Fibroblast of lung (primary cell): ENCODE measurements around the gene AKR1C2. TPM values are rescaled to one million over a fixed set of nuclear protein-coding genes. Genes with fewer than 3 reads are reported as not detected.
"Not testable (repeated sequence)": the region's sequence is repeated elsewhere in the genome, so short reads cannot be mapped to it uniquely, and the experiment has no call there.

Experiments
- DNase-seq, 2 donors: peaks; one replicate each; pipeline versions ENCODE4 v3.0.0 to v3.0.0-alpha.2; 2010; ENCODE audit warnings: low read depth in 2 of 2
- H2AFZ ChIP-seq: 2 replicates; pipeline ENCODE4 v1.5.1; 2012; ENCODE audit warnings: low read length, control low read depth, inconsistent platforms
- H3K27ac ChIP-seq: 2 replicates; pipeline ENCODE4 v1.5.1; 2011; ENCODE audit warnings: low read length, control low read depth; ENCODE audit not compliant: insufficient read depth
- H3K27me3 ChIP-seq: 2 replicates; pipeline ENCODE4 v1.5.1; 2011; ENCODE audit warnings: mild to moderate bottlenecking, low read length; ENCODE audit not compliant: control insufficient read depth, insufficient read depth
- H3K36me3 ChIP-seq: 2 replicates; pipeline ENCODE4 v1.5.1; 2011; ENCODE audit warnings: low read length; ENCODE audit not compliant: control insufficient read depth, insufficient read depth
- H3K4me1 ChIP-seq: 2 replicates; pipeline ENCODE4 v1.5.1; 2011; ENCODE audit warnings: low read length; ENCODE audit not compliant: control insufficient read depth, insufficient read depth; ENCODE audit errors: extremely low read depth
- H3K4me2 ChIP-seq: 2 replicates; pipeline ENCODE4 v1.5.1; 2011; ENCODE audit warnings: low read length, control low read depth; ENCODE audit not compliant: insufficient read depth; ENCODE audit errors: extremely low read depth
- H3K4me3 ChIP-seq, 4 experiments: fragments of 200-600 bp in 1 of 4; sonication (generic) in 1 of 4; replicated peaks in 1 of 4; 2 replicates each; pipeline ENCODE4 v1.5.1; 2011 to 2016; ENCODE audit warnings: low read length in 4 of 4, low read depth in 3 of 4, mild to moderate bottlenecking in 3 of 4, control low read depth in 2 of 4, inconsistent platforms in 1 of 4, mixed read lengths in 1 of 4; ENCODE audit not compliant: insufficient read depth in 1 of 4; ENCODE audit errors: control extremely low read depth in 1 of 4
- H3K79me2 ChIP-seq: 2 replicates; pipeline ENCODE4 v1.5.1; 2012; ENCODE audit warnings: mild to moderate bottlenecking, low read length, inconsistent platforms; ENCODE audit not compliant: control insufficient read depth, insufficient read depth
- H3K9ac ChIP-seq: 2 replicates; pipeline ENCODE4 v1.5.1; 2011; ENCODE audit warnings: mild to moderate bottlenecking, low read length, control low read depth; ENCODE audit not compliant: insufficient read depth
- H3K9me3 ChIP-seq: 2 replicates; pipeline ENCODE4 v1.5.1; 2012; ENCODE audit warnings: low read depth, low read length; ENCODE audit not compliant: control insufficient read depth, insufficient read depth
- H4K20me1 ChIP-seq: 2 replicates; pipeline ENCODE4 v1.5.1; 2011; ENCODE audit warnings: low read length; ENCODE audit not compliant: control insufficient read depth, insufficient read depth; ENCODE audit errors: extremely low read depth
- EZH2 ChIP-seq: IDR thresholded peaks from 2 replicates; pipeline ENCODE4 v1.5.1; 2012; ENCODE audit warnings: low read length, control low read depth, mild to moderate bottlenecking; ENCODE audit errors: missing control alignments
- polyA minus RNA-seq: library from RNA; depleted of rRNA, polyadenylated mRNA; stranded (reverse); fragments of >200 nt; gene quantifications from 2 replicates; pipeline ENCODE4 v1.2.3, GENCODE V29; 2011; ENCODE audit warnings: low replicate concordance
- polyA plus RNA-seq, 2 donors: library from polyadenylated mRNA; depleted of rRNA in 1 of 2; stranded (reverse) in 1 of 2; unstranded in 1 of 2; fragments of >200 nt; gene quantifications; 2 replicates each; pipeline ENCODE4 v1.2.1, GENCODE V29; 2011 to 2012; ENCODE audit warnings: missing spikeins in 1 of 2
- total RNA-seq: library from RNA; depleted of rRNA; stranded (reverse); fragments of >200 nt; gene quantifications from 2 replicates; pipeline ENCODE4 v1.2.1, GENCODE V29; 2014
- TF ChIP-seq, protein P1 (sequence below), 2 donors: IDR thresholded peaks in 1 of 2; conservative IDR thresholded peaks in 1 of 2; 1 replicate in 1 of 2; 2 replicates in 1 of 2; pipeline ENCODE4 v1.5.1; 2011 to 2012; ENCODE audit warnings: low read length in 2 of 2, control low read depth in 1 of 2, inconsistent platforms in 1 of 2, low read depth in 1 of 2, mild to moderate bottlenecking in 1 of 2

The AKR1C2 gene
- total RNA-seq (10.6 and 13.4 TPM in 2 replicates), polyA plus RNA-seq (12.1 and 14.6 TPM in 2 replicates), polyA minus RNA-seq (6.8 and 9.7 TPM in 2 replicates)
- polyA plus RNA-seq (2012) = 10.9 and 12.2 TPM in 2 replicates

- H4K20me1 ChIP-seq, H3K4me1 ChIP-seq, H3K4me2 ChIP-seq, H3K36me3 ChIP-seq, H3K9me3 ChIP-seq, H3K27ac ChIP-seq, H3K79me2 ChIP-seq, H3K27me3 ChIP-seq, H3K9ac ChIP-seq: not testable (repeated sequence)
- H3K4me3 ChIP-seq = peak within 1 kb of the TSS in 2 of 4 experiments; percentile 39 to 55
- peak in 1 of 2 donors; percentile 32 for DNase-seq
- peak within 1 kb of the TSS; percentile 46 for H2AFZ ChIP-seq
These were observed at the start of gene AKR1C2 for GRCh38 chr10:5003127-5004029. Gene AKR1C2 (minus strand): TSS chr10:5003857. CDS start chr10:5003835, 22 bp downstream.

DNA sequence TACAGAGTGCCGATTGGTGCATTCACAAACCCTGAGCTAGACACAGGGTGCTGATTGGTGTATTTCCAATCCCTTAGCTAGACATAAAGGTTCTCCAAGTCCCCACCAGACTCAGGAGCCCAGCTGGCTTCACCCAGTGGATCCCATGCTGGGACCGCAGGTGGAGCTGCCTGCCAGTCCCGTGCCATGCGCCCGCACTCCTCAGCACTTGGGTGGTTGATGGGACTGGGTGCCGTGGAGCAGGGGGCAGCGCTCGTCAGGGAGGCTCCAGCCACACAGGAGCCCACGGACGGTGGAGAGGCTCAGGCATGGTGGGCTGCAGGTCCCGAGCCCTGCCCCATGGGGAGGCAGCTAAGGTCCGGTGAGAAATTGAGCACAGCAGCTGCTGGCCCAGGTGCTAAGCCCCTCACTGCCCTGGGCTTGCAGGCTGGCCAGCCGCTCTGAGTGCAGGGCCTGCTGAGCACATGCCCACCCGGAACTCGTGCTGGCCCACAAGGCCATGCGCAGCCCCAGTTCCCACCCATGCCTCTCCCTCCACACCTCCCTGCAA lies 49.4 kb upstream of the AKR1C2 start:
- not testable (repeated sequence) for H3K4me1 ChIP-seq, H3K9me3 ChIP-seq, H3K27me3 ChIP-seq, H2AFZ ChIP-seq, H3K4me2 ChIP-seq, H3K27ac ChIP-seq, H3K9ac ChIP-seq, H4K20me1 ChIP-seq, H3K79me2 ChIP-seq, H3K36me3 ChIP-seq, H3K4me3 ChIP-seq, DNase-seq

DNA sequence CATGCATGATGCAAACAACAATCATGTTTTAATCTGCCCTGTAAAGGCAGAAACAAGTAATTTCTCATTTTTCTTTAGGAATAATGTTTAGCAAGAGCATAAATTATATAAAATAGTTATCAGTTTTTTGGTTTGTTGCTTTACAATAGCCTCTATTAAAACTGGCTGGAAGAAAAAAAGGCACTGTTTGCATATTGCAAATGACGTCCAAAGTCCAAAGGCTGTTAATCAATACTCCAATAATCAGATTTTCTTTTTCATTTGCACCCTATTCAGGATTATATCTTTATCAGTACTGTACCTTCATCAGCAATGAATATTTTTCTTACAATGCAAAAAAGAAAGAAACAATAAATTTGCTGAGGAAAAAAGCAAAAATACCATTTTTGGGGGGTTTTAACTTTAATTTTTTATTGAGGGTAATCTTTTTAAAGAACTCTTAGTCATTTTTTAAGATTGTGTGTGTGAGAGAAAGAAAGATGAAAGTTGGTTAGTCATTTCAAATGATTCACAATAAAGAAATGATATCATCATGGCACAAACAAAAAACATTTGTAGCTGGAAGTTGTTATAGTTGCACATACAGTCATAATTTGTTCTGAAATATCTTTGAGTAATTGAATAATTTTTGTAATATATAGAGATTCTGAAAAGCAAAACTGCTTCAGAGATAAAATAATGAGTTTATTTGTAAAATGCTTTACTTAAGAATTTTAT lies 44.4 kb upstream of the AKR1C2 start:
- no peak overlapping the region for H3K27ac ChIP-seq
- TF ChIP-seq, protein P1, sequence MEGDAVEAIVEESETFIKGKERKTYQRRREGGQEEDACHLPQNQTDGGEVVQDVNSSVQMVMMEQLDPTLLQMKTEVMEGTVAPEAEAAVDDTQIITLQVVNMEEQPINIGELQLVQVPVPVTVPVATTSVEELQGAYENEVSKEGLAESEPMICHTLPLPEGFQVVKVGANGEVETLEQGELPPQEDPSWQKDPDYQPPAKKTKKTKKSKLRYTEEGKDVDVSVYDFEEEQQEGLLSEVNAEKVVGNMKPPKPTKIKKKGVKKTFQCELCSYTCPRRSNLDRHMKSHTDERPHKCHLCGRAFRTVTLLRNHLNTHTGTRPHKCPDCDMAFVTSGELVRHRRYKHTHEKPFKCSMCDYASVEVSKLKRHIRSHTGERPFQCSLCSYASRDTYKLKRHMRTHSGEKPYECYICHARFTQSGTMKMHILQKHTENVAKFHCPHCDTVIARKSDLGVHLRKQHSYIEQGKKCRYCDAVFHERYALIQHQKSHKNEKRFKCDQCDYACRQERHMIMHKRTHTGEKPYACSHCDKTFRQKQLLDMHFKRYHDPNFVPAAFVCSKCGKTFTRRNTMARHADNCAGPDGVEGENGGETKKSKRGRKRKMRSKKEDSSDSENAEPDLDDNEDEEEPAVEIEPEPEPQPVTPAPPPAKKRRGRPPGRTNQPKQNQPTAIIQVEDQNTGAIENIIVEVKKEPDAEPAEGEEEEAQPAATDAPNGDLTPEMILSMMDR (conservative IDR thresholded peaks at IDR 0.05 in 1 of 2, IDR thresholded peaks at IDR 0.05 in 1 of 2; ENCODE audit: low read depth in 1 of 2, low read length in 2 of 2) = no peak
- TF ChIP-seq EZH2 = no peak
- no peaks in the 10 kb centered on the region for H3K79me2 ChIP-seq
- H4K20me1 ChIP-seq = no peaks in the 10 kb centered on the region
- H3K36me3 ChIP-seq = no peaks in the 10 kb centered on the region
- peak in 1 of 2 donors; percentile 19 for DNase-seq
- H3K4me1 ChIP-seq = no peaks in the 10 kb centered on the region
- H2AFZ ChIP-seq = no peak overlapping the region
- no peak overlapping the region for H3K4me2 ChIP-seq
- no peak overlapping the region for H3K9ac ChIP-seq
- H3K27me3 ChIP-seq = no peaks in the 10 kb centered on the region
- no peaks in the 10 kb centered on the region for H3K9me3 ChIP-seq
- H3K4me3 ChIP-seq = no peak overlapping the region

DNA sequence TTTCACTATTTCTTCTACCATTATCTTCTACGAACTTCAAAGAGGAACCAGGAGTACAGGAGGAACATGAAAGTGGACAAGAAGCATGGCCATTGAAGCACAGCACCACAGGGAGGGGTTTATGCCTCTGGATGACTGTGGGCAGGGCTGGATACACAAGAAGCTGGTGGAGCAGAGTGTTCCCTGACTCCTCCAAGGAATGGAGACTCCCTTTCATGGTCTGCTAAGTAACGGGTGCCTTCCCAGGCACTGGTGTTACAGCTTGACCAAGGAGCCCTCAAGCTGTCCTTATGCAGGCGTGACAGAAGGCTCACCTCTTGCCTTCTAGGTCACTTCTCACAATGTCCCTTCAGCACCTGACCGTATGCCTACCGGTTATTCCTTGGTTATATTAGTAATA lies 43.4 kb upstream of the AKR1C2 start:
- H3K79me2 ChIP-seq, DNase-seq, H3K27ac ChIP-seq, H3K4me1 ChIP-seq, H4K20me1 ChIP-seq, H2AFZ ChIP-seq, H3K27me3 ChIP-seq, H3K4me3 ChIP-seq, H3K9ac ChIP-seq, H3K9me3 ChIP-seq, H3K4me2 ChIP-seq, H3K36me3 ChIP-seq: not testable (repeated sequence)
